ENCODE data around the gene HECTD1. TPM values are rescaled to one million over a fixed set of nuclear protein-coding genes. Genes with fewer than 3 reads are reported as not detected.

Gene HECTD1
- total RNA-seq, 1 donor from 2014 or later: 161 TPM

GRCh38 chr14:31133133-31133532 is 74.5 kb downstream of the HECTD1 start:
- DNase-seq (no peak), ATAC-seq (no peak)
- Histone ChIP-seq H3K36me3 (peaks cover 88% of the 10 kb centered on the region), H3K27me3 (no peaks in the 10 kb centered on the region), H3K4me1 (peaks cover 2% of the 10 kb centered on the region), H3K9me3 (no peaks in the 10 kb centered on the region), H3K4me3 (no peak overlapping the region), H3K27ac (no peak overlapping the region)
- intact Hi-C loops (cut with DNase I): no loop called here
- TF ChIP-seq CTCF (IDR thresholded peaks at IDR 0.05): no peak

GRCh38 chr14:31128601-31129526 is 78.7 kb downstream of the HECTD1 start:
- H3K4me1 ChIP-seq: peaks cover 4% of the 10 kb centered on the region
- H3K27ac ChIP-seq: no peak overlapping the region
- peaks cover 90% of the 10 kb centered on the region for H3K36me3 ChIP-seq
- no peak overlapping the region for H3K4me3 ChIP-seq
- no peak for TF ChIP-seq CTCF (IDR thresholded peaks at IDR 0.05)
- ATAC-seq (peak; percentile 77), DNase-seq (no peak)
- H3K27me3 ChIP-seq: no peaks in the 10 kb centered on the region
- no peaks in the 10 kb centered on the region for H3K9me3 ChIP-seq
- intact Hi-C loops (cut with DNase I): no loop called here

DNA sequence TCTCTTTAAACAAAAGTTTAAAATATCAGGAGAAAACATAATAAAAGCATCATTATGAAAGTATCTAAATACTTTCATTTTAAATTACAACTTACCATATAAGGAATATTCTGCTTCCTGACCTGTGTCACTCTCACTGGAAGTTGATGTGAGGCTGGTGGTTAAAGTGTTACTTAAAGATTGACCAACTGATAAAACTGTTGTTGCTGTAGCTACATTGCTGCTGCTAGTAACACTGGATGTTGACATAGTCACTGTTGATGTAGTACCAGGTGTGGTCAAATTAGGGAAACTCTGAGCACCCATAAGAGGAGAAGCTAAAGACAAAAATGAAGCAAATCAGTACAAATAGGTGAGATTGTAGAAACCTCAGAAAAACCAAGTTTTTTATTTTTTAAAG is 79.9 kb downstream of the HECTD1 start:
- Histone ChIP-seq H3K27me3 (no peaks in the 10 kb centered on the region), H3K27ac (no peak overlapping the region), H3K4me1 (peaks cover 4% of the 10 kb centered on the region), H3K36me3 (peaks cover 90% of the 10 kb centered on the region), H3K9me3 (no peaks in the 10 kb centered on the region), H3K4me3 (no peak overlapping the region)
- intact Hi-C loops (cut with DNase I): no loop called here
- DNase-seq (no peak), ATAC-seq (peak; percentile 77)
- TF ChIP-seq CTCF (IDR thresholded peaks at IDR 0.05): no peak

- TF ChIP-seq CTCF (IDR thresholded peaks at IDR 0.05): no peak
- no peaks in the 10 kb centered on the region for H3K9me3 ChIP-seq
- H3K27me3 ChIP-seq: no peaks in the 10 kb centered on the region
- H3K27ac ChIP-seq: no peak overlapping the region
- no peak for DNase-seq
- no peak overlapping the region for H3K4me3 ChIP-seq
- H3K4me1 ChIP-seq: peaks cover 4% of the 10 kb centered on the region
- ATAC-seq: no peak
- intact Hi-C loops (cut with DNase I): no loop called here
- H3K36me3 ChIP-seq: peaks cover 90% of the 10 kb centered on the region
These were observed 80.9 kb downstream of the HECTD1 start for GRCh38 chr14:31126680-31127079.

GRCh38 chr14:31125231-31125630 is 82.4 kb downstream of the HECTD1 start:
- ATAC-seq (no peak), DNase-seq (no peak)
- TF ChIP-seq CTCF (IDR thresholded peaks at IDR 0.05): no peak

More at GRCh38 chr14:31125231-31125630, 82.4 kb downstream of the HECTD1 start:
- no peak overlapping the region for H3K4me3 ChIP-seq
- intact Hi-C loops (cut with DNase I): no loop called here
- H3K36me3 ChIP-seq: peaks cover 95% of the 10 kb centered on the region
- no peaks in the 10 kb centered on the region for H3K9me3 ChIP-seq
- H3K27ac ChIP-seq: no peak overlapping the region
- no peaks in the 10 kb centered on the region for H3K27me3 ChIP-seq
- peaks cover 4% of the 10 kb centered on the region for H3K4me1 ChIP-seq
